SKM-1 treated with dmso at 0.1 percent for 144 hours (cell line): ENCODE measurements around the gene PDE8B.
"Not testable (repeated sequence)": the region's sequence is repeated elsewhere in the genome, so short reads cannot be mapped to it uniquely, and the experiment has no call there.

Experiments
- DNase-seq: peaks from one replicate; lab custom pipeline; 2025; ENCODE audit not compliant: unreplicated experiment; lab: John Stamatoyannopoulos, UW

PDE8B gene

DNA sequence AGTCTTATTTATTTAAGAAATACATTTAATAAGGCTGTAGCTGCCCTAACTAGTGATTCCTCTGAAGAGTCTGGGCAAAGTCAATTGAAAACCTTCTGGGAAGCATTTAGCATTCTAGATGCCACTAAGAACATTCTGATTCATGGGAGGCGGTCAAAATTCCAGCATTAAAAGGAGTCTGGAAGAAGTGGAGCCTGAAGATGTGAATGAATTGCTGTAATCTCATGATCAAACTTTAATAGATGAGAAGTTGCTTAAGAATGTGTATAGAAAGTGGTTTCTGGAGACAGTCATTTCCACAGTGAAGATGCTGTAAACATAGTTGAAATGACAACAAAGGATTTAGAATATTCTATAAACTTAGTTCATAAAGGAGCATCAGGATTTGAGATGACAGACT, 220.2 kb downstream of the PDE8B start:
- DNase-seq: no peak

DNA sequence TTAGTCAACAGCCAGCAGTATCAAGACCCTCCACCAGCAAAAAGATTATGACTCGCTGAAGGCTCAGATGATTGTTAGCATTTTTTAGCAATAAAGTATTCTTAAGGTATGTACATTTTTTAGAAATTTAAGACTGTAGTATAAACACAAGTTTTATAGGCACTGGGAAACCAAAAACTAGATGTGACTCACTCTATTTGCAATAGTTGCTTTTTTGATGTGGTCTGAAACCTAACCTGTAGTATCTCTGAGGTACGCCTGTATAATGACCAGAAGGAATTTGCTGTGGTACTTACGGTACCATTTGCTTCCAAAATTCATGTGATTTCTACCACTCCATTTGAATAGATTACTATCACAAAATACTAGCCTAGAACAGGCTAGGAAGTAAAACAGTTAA, 220.8 kb downstream of the PDE8B start:
- DNase-seq: no peak

DNA sequence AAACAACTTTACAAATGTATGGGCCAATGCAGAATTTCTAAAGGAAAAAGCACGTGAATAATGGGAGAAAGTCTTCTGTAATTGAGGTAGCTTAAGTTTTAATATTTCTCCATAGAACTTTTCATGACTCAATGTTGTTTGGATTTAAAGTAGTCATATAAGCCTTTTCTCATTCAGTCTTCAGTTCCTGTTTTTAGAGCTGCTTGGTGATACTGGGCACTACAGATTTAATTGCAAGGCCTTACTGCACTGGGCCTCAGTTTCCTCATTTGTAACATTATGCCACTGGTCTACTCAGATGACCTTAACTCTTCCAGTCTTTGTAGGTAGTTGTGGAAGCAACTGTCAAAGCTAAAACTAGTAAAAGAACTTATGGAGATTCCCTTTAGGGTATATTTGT, 221.2 kb downstream of the PDE8B start:
- no peak for DNase-seq

DNA sequence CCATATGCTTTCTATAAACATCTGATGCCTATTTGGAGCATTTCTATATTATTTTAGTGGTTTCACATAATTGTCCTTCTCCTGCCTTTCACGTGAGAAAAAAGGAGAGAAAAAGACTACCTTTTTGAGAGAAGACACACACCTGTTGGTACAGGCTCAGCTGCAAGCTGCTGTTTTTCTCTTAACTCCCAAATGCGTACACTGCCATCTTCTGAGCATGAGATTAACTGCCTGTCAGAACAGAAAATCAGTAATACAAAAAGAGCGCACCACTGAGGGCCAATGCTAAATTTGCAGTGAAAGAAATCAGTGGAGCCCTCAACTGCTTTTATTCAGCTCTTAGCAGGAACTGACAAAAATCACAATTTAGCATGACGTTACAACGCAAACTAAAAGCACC, 226.7 kb downstream of the PDE8B start:
- no peak for DNase-seq

DNA sequence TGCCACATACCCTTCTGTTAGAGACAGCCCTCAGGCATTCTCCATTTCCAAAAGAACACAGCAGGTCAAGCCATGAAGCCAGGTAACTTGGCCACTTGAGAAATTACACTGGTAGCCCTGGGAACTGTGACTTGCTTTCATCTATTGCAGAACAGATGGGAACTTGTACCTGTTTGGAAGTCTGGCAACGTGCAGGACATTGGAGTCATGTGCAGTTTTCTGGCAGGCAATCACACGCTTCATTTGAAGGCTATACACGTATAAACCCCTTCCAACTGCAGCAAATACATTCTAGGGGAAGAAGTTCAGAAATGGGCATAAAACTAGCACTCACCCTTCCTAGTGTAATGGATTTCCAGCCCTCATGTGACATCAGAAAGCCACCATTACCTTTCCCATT, 227.6 kb downstream of the PDE8B start:
- DNase-seq: no peak

DNA sequence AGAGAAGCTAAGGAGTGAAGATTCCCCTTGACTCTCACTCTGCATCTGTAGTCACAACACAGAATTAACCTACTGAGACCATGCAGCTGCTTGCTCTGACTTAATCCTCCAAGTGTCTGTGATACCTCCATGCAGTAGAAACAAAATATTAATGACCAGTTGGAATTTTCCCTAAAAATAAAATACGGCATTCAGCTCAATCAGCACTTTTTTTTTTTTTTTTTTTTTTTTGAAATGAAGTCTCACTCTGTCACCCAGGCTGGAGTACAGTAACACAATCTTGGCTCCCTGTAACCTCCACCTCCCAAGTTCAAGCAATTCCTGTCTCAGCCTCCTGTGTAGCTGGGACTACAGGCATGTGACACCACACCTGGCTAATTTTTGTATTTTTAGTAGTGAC, 233.2 kb downstream of the PDE8B start:
- DNase-seq: no peak

DNA sequence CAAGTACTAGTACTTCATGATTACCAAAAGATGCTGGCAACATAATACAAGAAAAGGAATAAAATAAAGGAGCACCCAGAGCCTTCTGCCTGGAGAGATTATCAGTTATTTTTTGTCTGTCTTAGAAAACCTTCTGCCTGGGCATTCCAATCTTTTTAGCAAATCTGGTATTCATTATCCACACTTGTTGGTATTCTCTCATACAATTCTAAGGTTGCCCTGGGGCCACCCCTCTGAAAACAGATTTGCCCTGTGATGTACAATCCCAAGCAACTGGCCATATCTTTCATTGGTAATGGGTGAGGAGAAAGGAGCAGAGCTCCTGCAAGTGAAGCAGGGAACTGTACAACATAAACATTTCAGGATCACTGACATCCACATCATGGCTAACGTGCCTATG, 233.9 kb downstream of the PDE8B start:
- DNase-seq: no peak

DNA sequence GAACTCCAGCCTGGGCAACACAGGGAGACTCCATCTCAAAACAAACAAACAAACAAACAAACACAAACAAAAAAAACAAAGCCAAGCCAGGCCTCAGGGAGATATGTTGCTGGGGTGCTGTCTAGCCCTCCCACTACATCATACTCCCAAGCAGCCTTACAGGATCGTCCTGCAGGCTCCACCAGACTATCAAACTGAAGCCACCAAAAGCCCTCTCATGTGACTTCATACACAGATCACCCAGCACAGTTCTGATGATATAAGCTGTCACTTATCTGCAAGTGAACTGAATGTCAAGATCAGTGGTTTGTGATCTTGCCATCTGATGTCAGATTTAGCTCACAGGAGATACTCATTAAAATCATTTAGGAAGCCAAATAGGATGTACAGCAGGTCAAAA, 238.4 kb downstream of the PDE8B start:
- DNase-seq: no peak

DNA sequence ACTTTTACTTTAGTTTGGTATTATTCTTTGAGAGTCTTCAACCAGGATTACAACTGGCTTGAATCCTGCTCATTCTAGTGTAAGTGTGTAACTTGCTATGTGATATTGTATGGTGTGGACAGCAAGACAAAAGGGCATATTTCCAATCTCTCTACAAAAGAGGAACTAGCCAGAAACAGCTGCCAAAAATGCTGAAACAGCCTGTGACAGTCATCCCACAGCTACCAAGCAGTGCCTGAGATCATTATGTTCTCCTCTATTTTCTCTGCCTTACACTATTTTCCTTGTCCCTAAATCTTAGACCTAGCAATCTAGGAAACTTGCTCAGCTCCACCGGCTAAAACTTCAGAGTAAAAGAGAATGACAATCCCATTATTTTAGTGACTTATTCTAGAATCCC, 238.8 kb downstream of the PDE8B start:
- DNase-seq: peak; percentile 38

DNA sequence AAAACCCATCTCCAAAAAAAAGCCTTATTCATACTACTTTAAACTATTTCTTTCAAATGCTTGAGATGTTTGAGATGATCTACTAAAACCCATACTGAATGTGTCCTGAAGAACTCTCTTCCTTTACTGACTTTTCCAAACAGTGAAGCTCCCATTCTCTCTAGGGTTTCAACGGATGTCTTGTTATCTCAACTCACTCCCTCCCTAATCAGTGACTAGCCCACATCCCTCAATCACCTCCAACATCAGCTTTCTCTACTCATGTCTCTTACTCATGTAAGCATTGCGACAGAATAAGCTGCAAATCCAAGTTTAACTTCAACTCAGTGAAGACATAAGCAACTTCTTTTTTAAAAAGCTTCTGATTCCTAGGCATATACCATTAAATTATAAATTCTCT, 239.5 kb downstream of the PDE8B start:
- no peak for DNase-seq

DNA sequence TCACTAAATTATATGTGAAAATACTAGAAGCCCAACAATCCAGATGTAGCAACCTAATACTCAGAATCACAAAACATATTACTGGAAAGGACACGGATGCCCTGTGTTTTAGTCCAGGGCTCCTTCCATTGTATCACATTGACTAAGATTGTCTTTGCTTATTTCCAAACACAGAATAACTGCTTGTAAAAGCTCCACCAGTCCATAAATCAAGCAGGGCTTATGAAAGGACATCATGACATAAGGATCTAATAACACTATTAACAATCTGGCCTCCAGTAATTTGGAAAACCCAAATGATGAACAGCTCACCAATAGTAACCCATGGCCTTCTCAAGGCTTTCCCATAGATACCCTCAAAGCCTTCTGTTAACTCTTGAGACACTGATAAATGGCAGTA, 241.9 kb downstream of the PDE8B start:
- DNase-seq: no peak

DNA sequence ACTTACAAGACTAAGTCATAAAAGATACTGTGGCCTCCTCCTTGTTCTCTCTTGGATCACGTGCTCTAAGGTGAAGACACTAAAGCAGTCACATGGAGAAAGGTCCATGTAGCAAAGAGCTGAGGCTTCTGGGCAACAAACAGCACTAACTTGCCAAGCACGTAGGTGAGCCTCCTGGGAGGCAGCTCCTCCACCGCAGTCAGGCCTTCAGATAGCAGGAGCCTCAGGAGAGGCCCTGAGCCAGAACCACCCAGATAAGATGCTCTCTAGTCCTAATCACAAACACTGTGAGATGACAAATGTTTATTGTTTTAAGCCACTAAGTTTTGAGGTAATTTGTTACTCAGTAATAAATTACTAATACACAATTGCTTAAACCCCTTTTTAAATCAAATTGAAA, 243.6 kb downstream of the PDE8B start:
- no peak for DNase-seq

DNA sequence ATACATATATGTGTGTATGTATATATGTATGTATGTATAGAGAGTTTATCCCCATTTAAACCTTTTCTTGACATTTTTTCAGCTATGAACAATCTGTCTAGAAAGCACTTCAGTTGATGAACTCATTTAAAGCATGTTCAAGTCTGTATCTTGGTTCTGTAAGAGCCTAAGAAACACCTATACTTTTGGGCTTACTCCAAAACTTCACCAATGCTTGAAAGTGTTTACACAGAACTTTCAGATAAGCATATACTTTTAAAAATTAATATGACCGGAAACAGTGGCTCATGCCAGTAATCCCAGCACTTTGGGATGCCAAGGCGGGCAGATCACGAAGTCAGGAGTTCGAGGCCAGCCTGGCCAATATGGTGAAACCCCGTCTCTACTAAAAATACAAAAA, 250.8 kb downstream of the PDE8B start:
- no peak for DNase-seq

DNA sequence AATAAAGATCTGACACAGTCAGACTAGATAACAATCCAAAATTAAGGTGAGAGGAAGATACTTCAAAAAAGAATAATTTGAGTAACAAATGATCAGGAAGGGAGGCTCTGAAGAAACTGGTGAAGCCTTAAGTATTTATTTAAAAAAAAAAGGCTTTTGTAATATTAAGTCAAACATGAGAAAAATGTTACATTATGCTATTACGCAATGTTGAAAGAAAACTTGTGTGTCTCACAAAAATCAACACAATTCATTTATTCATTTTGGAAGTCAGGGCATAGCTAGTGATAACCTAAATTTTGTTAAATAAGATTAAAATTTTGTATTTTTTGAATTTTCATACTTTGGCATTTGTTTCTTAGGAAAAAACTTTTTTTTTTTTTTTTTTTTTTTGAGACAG, 253.4 kb downstream of the PDE8B start:
- no peak for DNase-seq

DNA sequence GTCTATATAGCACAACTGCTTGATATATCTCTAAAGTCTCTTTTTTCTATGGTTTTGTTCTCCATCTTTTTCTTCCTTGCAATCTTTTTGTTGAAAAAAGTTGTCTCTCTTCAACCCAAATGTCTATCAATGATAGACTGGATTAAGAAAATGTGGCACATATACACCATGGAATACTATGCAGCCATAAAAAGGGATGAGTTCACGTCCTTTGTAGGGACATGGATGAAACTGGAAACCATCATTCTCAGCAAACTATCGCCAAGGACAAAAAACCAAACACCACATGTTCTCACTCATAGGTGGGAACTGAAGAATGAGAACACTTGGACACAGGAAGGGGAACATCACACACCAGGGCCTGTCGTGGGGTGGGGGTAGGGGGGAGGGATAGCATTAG, 258.4 kb downstream of the PDE8B start:
- not testable (repeated sequence) for DNase-seq

DNA sequence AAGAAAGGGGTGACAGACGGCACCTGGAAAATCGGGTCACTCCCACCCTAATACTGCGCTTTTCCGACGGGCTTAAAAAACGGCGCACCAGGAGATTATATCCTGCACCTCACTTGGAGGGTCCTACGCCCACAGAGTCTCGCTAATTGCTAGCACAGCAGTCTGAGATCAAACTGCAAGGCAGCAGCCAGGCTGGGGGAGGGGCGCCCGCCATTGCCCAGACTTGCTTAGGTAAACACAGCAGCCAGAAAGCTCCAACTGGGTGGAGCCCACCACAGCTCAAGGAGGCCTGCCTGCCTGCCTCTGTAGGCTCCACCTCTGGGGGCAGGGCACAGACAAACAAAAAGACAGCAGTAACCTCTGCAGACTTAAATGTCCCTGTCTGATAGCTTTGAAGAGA, 264.6 kb downstream of the PDE8B start:
- DNase-seq: not testable (repeated sequence)
